ENCODE measurements around the gene NAT10.

DNA sequence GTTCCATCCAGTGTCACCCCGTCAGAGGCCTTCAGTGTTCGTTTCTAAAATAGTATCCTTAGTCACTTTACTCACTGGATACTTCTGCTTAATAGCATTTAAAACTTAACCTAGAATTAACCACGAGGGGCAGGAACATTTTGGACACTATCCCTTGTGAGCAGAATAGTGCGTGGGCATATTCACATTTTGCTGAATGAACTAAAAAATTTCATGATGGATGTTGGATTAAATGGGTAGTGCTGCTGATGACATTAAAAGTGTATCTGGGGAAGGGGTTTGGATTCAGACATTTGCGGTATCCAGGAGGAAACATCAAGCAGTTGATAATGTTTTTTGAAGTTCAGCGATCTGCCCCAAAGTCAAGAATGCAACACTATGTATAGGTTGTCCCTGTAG lies 750 bp upstream of the NAT10 start:
- TF ChIP-seq, protein P1, sequence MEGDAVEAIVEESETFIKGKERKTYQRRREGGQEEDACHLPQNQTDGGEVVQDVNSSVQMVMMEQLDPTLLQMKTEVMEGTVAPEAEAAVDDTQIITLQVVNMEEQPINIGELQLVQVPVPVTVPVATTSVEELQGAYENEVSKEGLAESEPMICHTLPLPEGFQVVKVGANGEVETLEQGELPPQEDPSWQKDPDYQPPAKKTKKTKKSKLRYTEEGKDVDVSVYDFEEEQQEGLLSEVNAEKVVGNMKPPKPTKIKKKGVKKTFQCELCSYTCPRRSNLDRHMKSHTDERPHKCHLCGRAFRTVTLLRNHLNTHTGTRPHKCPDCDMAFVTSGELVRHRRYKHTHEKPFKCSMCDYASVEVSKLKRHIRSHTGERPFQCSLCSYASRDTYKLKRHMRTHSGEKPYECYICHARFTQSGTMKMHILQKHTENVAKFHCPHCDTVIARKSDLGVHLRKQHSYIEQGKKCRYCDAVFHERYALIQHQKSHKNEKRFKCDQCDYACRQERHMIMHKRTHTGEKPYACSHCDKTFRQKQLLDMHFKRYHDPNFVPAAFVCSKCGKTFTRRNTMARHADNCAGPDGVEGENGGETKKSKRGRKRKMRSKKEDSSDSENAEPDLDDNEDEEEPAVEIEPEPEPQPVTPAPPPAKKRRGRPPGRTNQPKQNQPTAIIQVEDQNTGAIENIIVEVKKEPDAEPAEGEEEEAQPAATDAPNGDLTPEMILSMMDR (IDR thresholded peaks at IDR 0.05; ENCODE audit: insufficient read depth, low read length, poor library complexity, severe bottlenecking), result no peak
- TF ChIP-seq EZH2phosphoT487 (conservative IDR thresholded peaks at IDR 0.05; ENCODE audit: low read length), result no peak
